WTC11 (cell line): Measurements from ENCODE around the gene DSG3.

Experiments used
- CREM ChIP-seq: sonication (generic); formaldehyde crosslinking; IDR thresholded peaks from 2 replicates; pipeline ENCODE4 v1.8.1; 2022; ENCODE audit warnings: mild to moderate bottlenecking, missing genetic modification reagents, moderate library complexity
- CTCF ChIP-seq: fragments of 200-600 bp; IDR thresholded peaks from 2 replicates; pipeline ENCODE4 v1.8.0; 2022; ENCODE audit warnings: antibody characterized with exemption
- ZNF138 ChIP-seq: sonication (generic); formaldehyde crosslinking; conservative IDR thresholded peaks from 2 replicates; pipeline ENCODE4 v1.8.1; 2022; ENCODE audit warnings: mild to moderate bottlenecking, moderate library complexity, missing genetic modification reagents

- TF ChIP-seq ZNF138 (CRISPR knock-in tag) (no peak), CTCF (no peak), CREM (CRISPR knock-in tag) (no peak)
Observed at GRCh38 chr18:31438402-31438801, 9.1 kb upstream of the DSG3 start.
